Calu3 (cell line): ENCODE data around the gene BLACAT1. TPM values are rescaled to one million over a fixed set of nuclear protein-coding genes. Genes with fewer than 3 reads are reported as not detected.

Source experiments
- BruUV-seq: library from RNA; stranded (reverse); fragments of 400-500 nt; replicated peaks from 2 replicates; lab custom pipeline; 2021; lab: Mats Ljungman, UMichigan
- CTCF ChIA-PET: fragments of 300-600 bp; sonication (Branson Sonifier 250); formaldehyde crosslinking; loops from one replicate; lab custom pipeline; 2022; ENCODE audit warnings: antibody characterized with exemption; lab: Charles Lee
- DNase-seq: peaks from one replicate; pipeline ENCODE4 v3.0.0; 2022
- H3K27ac Mint-ChIP-seq: one replicate; pipeline ENCODE4 v1.8.0; 2022; ENCODE audit warnings: mixed read lengths; ENCODE audit not compliant: unreplicated experiment
- H3K27me3 Mint-ChIP-seq: one replicate; pipeline ENCODE4 v1.8.0; 2022; ENCODE audit warnings: mixed read lengths; ENCODE audit not compliant: unreplicated experiment
- H3K36me3 Mint-ChIP-seq: one replicate; pipeline ENCODE4 v1.8.0; 2022; ENCODE audit warnings: mild to moderate bottlenecking, moderate library complexity, mixed read lengths; ENCODE audit not compliant: insufficient read depth, unreplicated experiment
- H3K4me1 Mint-ChIP-seq: one replicate; pipeline ENCODE4 v1.8.0; 2022; ENCODE audit warnings: mild to moderate bottlenecking, low read depth, mixed read lengths; ENCODE audit not compliant: unreplicated experiment
- H3K4me3 Mint-ChIP-seq: one replicate; pipeline ENCODE4 v1.8.0; 2022; ENCODE audit warnings: mild to moderate bottlenecking, low read depth, moderate library complexity, mixed read lengths; ENCODE audit not compliant: unreplicated experiment
- H3K9me3 Mint-ChIP-seq: one replicate; pipeline ENCODE4 v1.8.0; 2022; ENCODE audit warnings: low read depth, mixed read lengths; ENCODE audit not compliant: unreplicated experiment
- CTCF ChIP-seq: fragments of 200-600 bp; IDR thresholded peaks from one replicate; pipeline ENCODE4 v1.8.0; 2022; ENCODE audit warnings: antibody characterized with exemption; ENCODE audit not compliant: unreplicated experiment
- intact Hi-C: fragments of 100-400 bp; cut with micrococcal nuclease; formaldehyde crosslinking; loops from one replicate; pipeline ENCODE4 v1.10.0; 2022; ENCODE audit not compliant: unreplicated experiment
- total RNA-seq: library from RNA; stranded (reverse); gene quantifications from 2 replicates; pipeline ENCODE4 v1.2.3, GENCODE V29; 2022

Gene BLACAT1
- total RNA-seq, 1 experiment from 2014 or later = 14.2 TPM

- Mint-ChIP-seq H3K4me3 (no peak overlapping the region), H3K27ac (peak overlapping the region; percentile 5), H3K27me3 (peaks cover 52% of the 10 kb centered on the region), H3K36me3 (peaks cover 38% of the 10 kb centered on the region), H3K4me1 (peaks cover 8% of the 10 kb centered on the region), H3K9me3 (no peaks in the 10 kb centered on the region)
- intact Hi-C loops = loop anchor here (5.0 kb wide), 1 partner anchor 95 kb away; no protein-coding TSS in a partner anchor
- CTCF ChIA-PET = interaction anchor here (1.7 to 2.2 kb wide), 3 partner anchors 9 to 78 kb away, joined by 16 to 23 read pairs (median 18); no protein-coding TSS in a partner anchor
- no peak for TF ChIP-seq CTCF
- BruUV-seq = no TSS peak
- DNase-seq = no peak
These were observed 23.7 kb downstream of the BLACAT1 start for GRCh38 chr1:205432116-205432515.

GRCh38 chr1:205430696-205431305 is 25.0 kb downstream of the BLACAT1 start:
- peaks cover 31% of the 10 kb centered on the region for H3K36me3 Mint-ChIP-seq
- CTCF ChIA-PET = interaction anchor here (0.6 to 2.2 kb wide), 15 partner anchors 11 to 157 kb away, joined by 3 to 23 read pairs (median 5); partner anchors contain the start of gene BLACAT1
- intact Hi-C loops = loop anchor here (2.0 to 5.0 kb wide), 2 partner anchors 34 to 94 kb away; no protein-coding TSS in a partner anchor
- no TSS peak for BruUV-seq
- peak overlapping the region; percentile 13 for H3K27ac Mint-ChIP-seq
- H3K4me1 Mint-ChIP-seq = peaks cover 8% of the 10 kb centered on the region
- H3K27me3 Mint-ChIP-seq = peaks cover 65% of the 10 kb centered on the region
- H3K4me3 Mint-ChIP-seq = peak overlapping the region; percentile 63
- no peaks in the 10 kb centered on the region for H3K9me3 Mint-ChIP-seq
- peak; percentile 94 for TF ChIP-seq CTCF
- peak; percentile 76 for DNase-seq

GRCh38 chr1:205429762-205430695 is 25.8 kb downstream of the BLACAT1 start:
- peaks cover 73% of the 10 kb centered on the region for H3K27me3 Mint-ChIP-seq
- DNase-seq = no peak
- H3K36me3 Mint-ChIP-seq = peaks cover 23% of the 10 kb centered on the region
- intact Hi-C loops = loop anchor here (2.0 to 5.0 kb wide), 2 partner anchors 33 to 93 kb away; no protein-coding TSS in a partner anchor
- no peaks in the 10 kb centered on the region for H3K9me3 Mint-ChIP-seq
- TF ChIP-seq CTCF = no peak
- CTCF ChIA-PET = interaction anchor here (0.6 to 2.2 kb wide), 15 partner anchors 12 to 157 kb away, joined by 3 to 23 read pairs (median 5); no protein-coding TSS in a partner anchor
- H3K4me3 Mint-ChIP-seq = peak overlapping the region; percentile 63
- no peak overlapping the region for H3K27ac Mint-ChIP-seq
- no TSS peak for BruUV-seq
- H3K4me1 Mint-ChIP-seq = peaks cover 8% of the 10 kb centered on the region

GRCh38 chr1:205424901-205425600 is 30.8 kb downstream of the BLACAT1 start:
- no peak for TF ChIP-seq CTCF
- no peak overlapping the region for H3K27ac Mint-ChIP-seq
- CTCF ChIA-PET = interaction anchor here (1.0 to 4.5 kb wide), 7 partner anchors 16 to 99 kb away, joined by 3 to 33 read pairs (median 6); no protein-coding TSS in a partner anchor
- DNase-seq = no peak
- H3K36me3 Mint-ChIP-seq = no peaks in the 10 kb centered on the region
- no TSS peak for BruUV-seq
- H3K4me3 Mint-ChIP-seq = no peak overlapping the region
- intact Hi-C loops = no loop called here
- peaks cover 91% of the 10 kb centered on the region for H3K27me3 Mint-ChIP-seq
- H3K9me3 Mint-ChIP-seq = no peaks in the 10 kb centered on the region
- no peaks in the 10 kb centered on the region for H3K4me1 Mint-ChIP-seq
